ENCODE results near the gene DAPK3.
"Not testable (repeated sequence)": the region's sequence is repeated elsewhere in the genome, so short reads cannot be mapped to it uniquely, and the experiment has no call there.

Gene DAPK3
- 16.3 to 28.7 (median 19.0) reads per million in 4 donors for total RNA-seq

- DNase-seq: peak; percentile 83 to 95 (median 85)
Measured at GRCh38 chr19:3970808-3971598, at the start of gene DAPK3. TSS of gene DAPK3 (minus strand) at chr19:3971099. CDS start at chr19:3969735, 1,364 bp downstream.

DNA sequence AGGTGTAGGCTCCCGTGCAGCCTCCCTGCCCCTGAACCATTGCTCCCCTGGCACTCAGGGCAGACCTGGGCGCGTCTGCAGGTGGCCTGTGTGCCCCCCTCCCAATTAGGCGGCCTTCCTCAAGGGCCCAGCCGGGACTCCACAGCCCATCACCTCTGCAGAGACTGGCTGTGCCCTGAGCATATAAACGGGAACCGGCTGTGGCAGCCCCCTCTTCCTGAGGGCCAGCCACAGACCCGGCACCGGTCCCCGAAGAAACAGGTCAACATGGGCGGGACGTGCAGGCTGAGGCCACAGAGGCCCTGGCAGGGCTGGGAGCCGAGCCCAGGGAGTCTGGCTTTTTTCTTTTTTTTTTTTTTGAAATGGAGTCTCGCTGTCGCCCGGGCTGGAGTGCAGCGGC is 48.7 kb upstream of the DAPK3 start:
- no peak for DNase-seq

- no peak for DNase-seq
Measured at GRCh38 chr19:4018775-4019504, 48.0 kb upstream of the DAPK3 start.

- DNase-seq: no peak
Measured at GRCh38 chr19:4018140-4018613, 47.3 kb upstream of the DAPK3 start.

- no peak for DNase-seq
Measured at GRCh38 chr19:4016903-4017638, 46.2 kb upstream of the DAPK3 start.

GRCh38 chr19:4016486-4016885 is 45.6 kb upstream of the DAPK3 start:
- DNase-seq: no peak

DNA sequence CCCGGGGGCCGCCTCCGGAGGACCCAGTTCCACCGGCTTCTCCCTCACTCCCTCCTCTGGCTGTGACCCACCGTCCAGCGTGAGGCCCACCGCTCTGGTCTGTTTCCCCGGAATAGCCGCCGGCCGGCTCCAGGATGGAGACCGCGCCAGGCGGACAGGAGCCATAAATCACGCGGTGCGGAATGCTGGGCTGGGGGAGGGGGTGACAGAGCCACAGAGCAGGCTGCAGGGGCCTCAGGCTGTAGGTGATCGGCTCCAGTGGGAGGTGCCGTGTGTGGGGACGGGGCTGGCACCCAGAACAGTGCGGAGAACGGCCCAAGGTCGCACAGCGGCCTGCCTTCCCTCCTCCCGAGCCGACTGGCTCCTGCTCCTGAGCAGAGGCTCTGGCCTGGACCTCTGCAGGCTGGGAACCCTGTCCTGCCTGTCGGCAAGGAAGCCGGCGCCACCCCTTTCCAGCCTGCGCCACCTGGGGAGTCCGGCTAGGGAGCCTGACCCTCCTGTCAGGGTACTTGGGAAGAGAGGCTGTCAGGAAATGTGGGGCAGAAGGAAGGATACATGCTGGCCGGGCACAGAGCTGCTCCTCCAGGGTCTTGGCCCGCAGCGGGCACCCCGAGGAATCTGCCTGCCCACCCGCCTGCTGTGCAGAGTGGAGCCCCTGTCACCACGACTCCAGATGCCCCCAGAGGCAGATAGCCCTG is 45.0 kb upstream of the DAPK3 start:
- DNase-seq: no peak

GRCh38 chr19:4014541-4015491 is 43.9 kb upstream of the DAPK3 start:
- peak in 2 of 5 donors; percentile 20 to 38 for DNase-seq

- DNase-seq: no peak
Measured at GRCh38 chr19:4013886-4014540, 43.1 kb upstream of the DAPK3 start.

DNA sequence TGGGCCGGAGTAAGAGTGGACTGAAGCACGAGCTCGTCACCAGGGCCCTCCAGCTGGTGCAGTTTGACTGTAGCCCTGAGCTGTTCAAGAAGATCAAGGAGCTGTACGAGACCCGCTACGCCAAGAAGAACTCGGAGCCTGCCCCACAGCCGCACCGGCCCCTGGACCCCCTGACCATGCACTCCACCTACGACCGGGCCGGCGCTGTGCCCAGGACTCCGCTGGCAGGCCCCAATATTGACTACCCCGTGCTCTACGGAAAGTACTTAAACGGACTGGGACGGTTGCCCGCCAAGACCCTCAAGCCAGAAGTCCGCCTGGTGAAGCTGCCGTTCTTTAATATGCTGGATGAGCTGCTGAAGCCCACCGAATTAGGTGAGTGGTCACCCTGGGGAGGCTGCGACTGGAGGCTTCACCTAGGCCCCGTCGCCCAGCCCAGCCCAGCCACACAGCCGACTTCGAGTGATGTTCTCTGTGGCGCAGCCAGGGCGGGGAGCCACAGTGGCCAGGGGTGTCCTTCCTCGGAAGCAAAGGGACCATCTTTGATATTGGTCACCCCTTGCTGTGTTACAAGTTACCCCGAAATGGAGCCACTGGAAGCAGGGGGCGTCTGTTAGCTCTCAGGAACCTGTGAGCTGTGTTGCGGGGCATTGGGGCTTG is 42.2 kb upstream of the DAPK3 start:
- no peak for DNase-seq

DNA sequence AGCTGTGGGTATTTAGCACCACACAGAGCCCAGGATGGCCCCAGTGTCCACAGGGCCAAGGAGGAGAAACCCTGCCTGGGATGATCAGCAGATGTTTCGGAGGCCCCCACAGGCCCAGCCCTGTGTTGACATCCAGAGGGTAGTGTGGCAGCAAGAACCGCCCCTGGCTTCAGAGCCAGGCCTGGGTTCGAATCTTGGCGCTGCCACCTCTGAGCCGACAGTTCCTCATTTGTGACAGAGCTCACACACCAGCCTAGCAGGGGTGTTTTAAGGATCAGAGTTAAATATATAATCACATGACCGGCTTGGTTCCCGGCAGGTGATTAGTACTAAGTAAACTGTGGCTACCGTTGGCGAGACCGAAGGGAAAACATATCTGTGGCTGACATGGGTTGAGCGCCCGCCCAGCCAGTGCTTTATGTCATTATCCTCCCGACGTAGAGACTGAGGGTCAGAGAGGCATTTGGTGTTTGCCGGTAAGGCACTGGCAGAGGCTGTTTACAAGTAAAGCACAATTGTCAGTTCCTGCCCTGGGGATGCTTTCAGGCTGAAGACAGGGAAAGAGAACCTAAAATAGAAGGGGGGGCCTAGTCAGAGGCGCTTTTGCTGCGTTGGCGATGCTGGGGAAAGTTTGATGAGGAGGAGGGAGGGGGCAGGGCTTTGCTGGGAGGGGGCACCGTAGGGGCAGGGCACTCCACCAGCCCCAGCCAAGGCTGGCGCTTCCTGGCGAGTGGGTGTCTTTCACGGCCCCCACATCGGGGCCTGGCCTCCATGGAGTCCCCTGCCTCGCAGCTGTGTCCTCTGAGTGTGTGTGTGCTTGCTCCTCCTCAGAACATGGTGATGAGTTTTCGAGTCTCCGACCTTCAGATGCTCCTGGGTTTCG is 41.4 kb upstream of the DAPK3 start:
- no peak for DNase-seq

DNA sequence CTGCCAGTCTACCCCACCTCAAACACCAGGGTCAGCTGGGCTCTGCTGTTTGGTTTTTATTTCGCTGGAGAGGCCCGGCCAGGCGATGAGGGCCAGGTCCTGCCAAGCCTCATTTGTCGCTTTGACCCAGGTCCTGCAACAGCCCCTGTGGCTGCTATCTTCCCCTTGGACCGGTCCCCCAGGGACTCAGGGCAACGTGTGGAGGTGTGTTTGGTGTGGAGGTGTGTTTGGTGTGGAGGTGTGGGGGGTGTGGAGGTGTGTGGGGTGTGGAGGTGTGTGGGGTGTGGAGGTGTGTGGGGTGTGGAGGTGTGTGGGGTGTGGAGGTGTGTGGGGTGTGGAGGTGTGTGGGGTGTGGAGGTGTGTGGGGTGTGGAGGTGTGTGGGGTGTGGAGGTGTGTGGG is 40.5 kb upstream of the DAPK3 start:
- not testable (repeated sequence) for DNase-seq

- no peak for DNase-seq
Measured at GRCh38 chr19:4010808-4011110, 39.9 kb upstream of the DAPK3 start.

- DNase-seq: no peak
Measured at GRCh38 chr19:4009990-4010807, 39.3 kb upstream of the DAPK3 start.

DNA sequence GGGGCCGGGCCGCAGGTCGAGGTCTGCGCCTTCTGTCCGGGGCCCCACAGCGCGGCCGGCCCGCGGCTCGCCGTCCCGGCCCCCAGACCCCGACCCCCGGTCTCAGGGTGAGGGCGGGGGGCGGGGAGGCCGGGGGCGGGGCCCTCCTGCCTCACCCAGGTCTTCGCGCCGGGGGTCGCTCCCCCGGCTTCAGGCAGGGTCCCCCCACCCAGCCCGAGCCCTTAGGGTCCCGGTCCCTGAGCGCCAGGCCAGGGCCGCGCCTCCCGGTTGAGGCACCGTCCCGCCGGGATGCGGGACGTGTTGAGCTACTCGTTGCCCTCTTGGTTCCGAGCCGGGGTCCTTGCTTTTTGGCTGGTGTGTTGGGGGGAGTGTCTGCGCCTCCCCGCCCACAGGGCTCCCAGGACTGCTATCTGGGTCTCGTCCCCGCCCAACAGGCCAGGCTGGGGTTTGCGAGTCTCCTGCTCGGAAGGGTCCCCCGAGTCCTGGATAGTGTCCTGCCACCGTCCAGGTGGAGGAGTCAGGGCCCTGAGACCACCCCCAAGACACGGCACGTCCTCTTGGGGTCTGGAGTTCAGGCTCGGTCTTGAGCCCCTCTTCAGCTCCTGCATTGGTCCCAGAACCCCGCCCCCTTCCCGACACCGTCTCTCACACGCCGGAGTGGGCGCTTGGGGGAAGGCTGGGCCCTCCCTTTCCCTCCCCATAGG is 37.1 kb upstream of the DAPK3 start:
- no peak for DNase-seq

- peak; percentile 90 to 98 (median 93) for DNase-seq
Measured at GRCh38 chr19:4007021-4007835, 36.3 kb upstream of the DAPK3 start, which contains the start of gene PIAS4. TSS of gene PIAS4 (plus strand) at chr19:4007736. CDS start at chr19:4007761, 25 bp downstream.

DNA sequence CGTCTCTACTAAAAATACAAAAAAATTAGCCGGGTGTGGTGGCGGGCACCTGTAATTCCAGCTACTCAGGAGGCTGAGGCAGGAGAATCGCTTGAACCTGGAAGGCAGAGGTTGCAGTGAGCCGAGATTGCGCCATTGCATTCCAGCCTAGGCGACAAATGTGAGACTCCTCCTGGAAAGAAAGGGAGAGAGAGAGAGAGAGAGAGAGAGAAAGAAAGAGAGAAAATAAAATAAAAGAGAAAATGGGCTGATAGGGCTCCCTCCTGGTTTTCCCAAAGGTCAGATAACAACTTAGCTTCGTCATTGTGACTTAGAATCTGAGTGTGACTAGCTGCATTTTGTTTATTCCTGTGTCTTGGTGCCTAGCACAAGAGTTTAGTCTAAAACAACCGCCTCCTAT is 34.5 kb upstream of the DAPK3 start:
- DNase-seq: not testable (repeated sequence)

All from T-helper 1 cell (primary cell).